ENCODE data around the gene KRT80.

- TF ChIP-seq TAF1 (IDR thresholded peaks at IDR 0.05; ENCODE audit: borderline replicate concordance, low read depth, low read length) (no peak), POLR2A (IDR thresholded peaks at IDR 0.05; ENCODE audit: low read depth, low read length) (no peak), POLR2AphosphoS5 (IDR thresholded peaks at IDR 0.05; ENCODE audit: low read depth, low read length) (no peak)
Observed at GRCh38 chr12:52185400-52185967, 6.3 kb downstream of the KRT80 start.

Data from GM12892 (cell line).